Brain pericyte (primary cell): Measurements from ENCODE around the gene AFF4.

Experiments
- DNase-seq: peaks from one replicate; pipeline ENCODE4 v3.0.0-alpha.2; 2012; ENCODE audit warnings: low read depth, low spot score

Gene AFF4

DNA sequence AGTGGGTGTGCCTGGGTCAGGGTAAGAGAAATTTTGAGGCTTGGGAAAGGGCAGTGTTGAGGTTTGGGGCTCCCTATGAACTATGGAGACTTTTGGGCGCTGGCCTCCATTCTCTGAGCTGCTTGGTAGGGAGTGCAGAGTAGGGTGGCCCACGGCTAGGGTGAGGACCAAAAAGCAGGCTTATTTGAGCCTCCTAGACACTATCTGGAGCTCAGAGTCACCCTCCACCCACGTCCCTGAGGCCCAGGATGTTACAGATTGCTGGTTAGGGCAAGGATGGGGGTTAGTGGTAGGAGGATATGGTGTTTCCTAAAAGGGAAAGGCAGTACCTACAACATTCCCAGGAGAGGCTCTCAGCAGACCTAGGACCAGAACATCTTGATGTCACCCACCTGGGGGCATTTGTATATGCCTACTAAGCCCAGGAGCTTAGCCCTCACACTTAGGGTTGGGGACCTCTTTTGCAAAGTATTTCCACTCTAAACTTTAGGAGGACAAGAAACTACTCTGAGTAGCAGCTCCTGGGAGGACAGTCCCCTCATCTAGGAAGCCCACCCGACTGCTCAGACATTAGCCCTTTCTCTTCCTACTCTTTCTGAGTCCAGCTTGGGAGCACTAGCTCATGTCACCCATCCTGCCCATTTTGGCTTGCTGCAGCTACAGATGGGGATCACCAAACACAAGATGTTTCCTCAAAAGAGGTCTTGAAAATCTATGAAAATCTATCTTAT lies 135.3 kb downstream of the AFF4 start:
- DNase-seq = no peak

DNA sequence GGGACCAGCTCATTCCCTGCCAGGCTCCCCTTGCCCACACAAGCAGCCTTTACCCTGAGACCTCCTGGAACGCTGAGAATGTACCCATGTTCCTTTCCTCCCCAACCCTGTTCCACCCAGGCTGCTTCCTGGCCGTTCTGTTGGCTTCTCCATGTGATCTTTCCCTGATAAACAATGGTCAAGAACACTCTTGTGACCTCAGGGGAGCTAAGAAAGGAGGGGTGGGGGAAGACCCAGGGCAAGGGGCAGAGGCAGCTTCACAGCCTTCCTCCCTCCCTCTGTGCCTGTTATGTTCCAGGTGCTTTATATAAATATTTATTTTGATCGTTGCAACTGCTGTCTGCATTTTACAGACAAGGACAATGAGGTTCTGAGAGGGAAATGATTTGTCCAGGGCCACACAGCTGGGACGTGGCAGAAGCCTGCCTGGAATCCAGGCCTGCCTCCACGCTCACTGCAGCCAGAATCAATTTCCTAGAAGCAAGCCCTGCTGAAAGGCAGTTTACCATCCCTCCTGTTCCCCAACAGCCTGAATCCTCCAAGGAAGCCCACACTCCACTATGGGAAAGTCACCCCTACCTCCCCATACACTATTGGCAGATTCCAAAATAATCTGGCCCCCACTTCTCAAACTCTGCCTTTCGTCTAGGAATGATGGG lies 136.9 kb downstream of the AFF4 start:
- DNase-seq = no peak

DNA sequence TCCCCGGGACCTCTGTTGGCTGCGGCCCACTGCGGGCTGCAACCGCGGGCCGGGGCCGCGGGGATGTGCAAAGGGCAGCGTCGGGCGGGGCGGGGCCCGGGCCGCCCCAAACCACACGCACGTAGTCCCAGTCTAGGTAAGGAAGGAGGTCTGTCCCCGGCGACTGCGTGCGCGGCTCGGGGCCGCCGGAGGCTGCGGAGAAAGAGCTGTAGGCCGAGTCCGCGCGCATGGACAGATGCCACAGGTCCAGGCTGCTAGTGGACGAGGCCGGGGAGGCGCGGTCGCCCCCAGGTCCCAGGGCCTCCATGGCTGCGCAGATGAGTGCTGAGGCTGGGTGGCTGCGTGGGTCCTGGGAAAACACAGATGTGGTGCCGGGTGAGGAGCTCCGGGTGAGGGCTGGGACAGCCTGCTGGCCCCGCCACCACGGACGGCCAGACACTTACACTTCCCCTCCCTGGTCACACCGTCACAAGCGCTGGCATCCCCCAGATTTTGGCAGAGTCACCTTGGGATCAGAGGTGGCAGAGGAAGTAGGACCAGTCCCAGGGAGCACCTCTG lies 137.5 kb downstream of the AFF4 start:
- DNase-seq = no peak
